ENCODE data around the gene ADCY5.

The ADCY5 gene

DNA sequence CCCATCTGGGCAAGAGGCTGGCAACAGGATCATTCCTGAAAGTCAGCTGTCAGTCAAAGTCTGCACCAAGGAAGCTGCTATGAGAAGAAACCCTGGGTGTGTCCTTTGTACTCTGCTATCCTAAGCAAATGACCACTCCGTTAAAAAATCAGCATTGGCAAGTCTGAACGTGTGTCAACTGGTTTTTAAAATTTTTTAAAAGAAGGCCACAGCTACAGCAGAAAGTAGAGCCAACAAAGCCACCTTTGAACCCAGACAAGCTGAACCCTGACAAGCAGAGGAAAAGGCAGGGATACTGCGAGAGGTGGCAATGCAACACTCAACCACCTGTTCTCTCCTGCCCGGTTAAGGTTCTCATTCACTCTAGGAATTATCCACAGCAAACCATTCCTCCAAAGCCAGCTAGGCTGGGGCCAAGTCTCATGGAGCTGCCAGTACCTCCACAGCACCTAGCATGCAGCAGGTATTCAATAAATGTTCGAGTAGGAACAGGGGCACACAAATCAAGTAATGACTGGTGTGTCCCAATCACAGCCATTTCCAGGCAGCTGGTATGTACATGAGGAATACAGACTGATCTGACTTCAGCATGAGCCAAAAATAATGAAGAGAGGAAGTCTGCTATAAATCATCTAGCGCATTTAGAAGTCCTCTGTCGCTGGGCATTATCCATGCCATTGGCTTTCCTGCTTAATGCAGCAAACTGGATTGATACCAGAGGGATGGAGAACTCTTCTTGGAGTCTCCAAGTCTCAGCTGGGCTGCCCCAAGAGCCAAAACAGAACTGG, 76.0 kb downstream of the ADCY5 start:
- TF ChIP-seq, protein P1, sequence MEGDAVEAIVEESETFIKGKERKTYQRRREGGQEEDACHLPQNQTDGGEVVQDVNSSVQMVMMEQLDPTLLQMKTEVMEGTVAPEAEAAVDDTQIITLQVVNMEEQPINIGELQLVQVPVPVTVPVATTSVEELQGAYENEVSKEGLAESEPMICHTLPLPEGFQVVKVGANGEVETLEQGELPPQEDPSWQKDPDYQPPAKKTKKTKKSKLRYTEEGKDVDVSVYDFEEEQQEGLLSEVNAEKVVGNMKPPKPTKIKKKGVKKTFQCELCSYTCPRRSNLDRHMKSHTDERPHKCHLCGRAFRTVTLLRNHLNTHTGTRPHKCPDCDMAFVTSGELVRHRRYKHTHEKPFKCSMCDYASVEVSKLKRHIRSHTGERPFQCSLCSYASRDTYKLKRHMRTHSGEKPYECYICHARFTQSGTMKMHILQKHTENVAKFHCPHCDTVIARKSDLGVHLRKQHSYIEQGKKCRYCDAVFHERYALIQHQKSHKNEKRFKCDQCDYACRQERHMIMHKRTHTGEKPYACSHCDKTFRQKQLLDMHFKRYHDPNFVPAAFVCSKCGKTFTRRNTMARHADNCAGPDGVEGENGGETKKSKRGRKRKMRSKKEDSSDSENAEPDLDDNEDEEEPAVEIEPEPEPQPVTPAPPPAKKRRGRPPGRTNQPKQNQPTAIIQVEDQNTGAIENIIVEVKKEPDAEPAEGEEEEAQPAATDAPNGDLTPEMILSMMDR (IDR thresholded peaks at IDR 0.05; ENCODE audit: low read depth, low read length), result no peak

DNA sequence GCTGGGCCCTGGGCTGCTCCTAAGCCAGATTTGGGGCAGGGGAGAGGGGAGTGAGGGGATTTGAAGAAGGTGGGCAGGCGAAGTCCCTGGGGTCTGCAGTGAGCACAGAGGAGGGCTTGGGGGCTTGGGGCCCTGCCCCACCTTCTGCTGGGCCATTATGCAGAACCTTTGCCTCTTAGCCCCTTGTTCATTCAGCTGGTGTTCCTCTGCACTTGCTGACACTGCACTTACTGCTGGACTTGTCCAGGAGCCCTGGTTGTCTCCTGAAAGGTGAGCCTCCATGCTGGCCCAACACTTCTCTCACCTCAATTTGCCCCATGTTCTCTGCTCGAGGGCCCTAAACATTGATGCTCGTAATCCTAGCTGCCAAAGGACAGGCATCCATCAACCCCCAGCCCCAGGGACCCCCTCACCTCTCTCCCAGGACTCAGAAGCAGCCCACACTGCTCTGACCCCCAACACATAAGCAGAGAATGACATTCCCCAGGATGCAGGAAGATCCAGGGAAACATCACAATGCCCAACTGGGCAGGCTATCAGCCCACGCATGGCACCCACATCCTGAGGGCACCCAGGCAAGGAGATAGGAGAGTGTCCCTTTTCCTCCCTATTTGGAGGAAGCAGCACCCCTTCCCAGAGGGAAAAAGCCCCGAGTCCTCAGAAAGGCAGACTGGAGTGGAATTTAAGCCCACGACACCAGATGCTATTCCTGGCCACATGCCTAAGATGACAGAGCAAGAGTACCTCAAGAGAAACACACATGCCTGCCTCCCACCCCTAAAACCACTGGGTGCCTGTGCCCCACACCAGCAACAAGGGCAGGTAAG, 76.8 kb downstream of the ADCY5 start:
- TF ChIP-seq, protein P1 (IDR thresholded peaks at IDR 0.05; ENCODE audit: low read depth, low read length), result no peak
- no peak overlapping the region for H3K4me3 ChIP-seq (ENCODE audit: low read depth, low read length)

More for the DNA sequence above, 76.0 kb downstream of the ADCY5 start:
- no peak overlapping the region for H3K4me3 ChIP-seq (ENCODE audit: low read depth, low read length)

DNA sequence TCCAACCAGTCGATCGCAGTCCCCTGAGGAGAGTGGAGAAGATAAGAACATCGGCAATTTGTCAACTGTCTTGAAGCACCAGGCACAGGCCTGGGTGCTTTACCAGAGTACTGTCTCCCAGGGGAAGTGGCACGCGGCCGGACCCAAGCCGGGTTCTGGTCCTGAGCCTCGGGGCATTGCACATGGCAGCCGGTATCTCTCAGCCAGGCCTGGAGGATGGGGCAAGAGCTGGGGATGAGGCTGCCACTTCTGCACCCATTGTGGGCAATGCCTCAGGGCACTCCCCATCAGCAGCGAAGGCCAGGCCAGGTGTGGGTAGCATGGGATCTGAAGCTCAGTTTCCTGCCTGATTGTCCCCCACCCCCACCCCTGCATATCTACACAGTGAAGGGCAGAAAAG, 77.5 kb downstream of the ADCY5 start:
- H3K4me3 ChIP-seq (ENCODE audit: low read depth, low read length), result no peak overlapping the region
- TF ChIP-seq, protein P1 (IDR thresholded peaks at IDR 0.05; ENCODE audit: low read depth, low read length), result no peak

DNA sequence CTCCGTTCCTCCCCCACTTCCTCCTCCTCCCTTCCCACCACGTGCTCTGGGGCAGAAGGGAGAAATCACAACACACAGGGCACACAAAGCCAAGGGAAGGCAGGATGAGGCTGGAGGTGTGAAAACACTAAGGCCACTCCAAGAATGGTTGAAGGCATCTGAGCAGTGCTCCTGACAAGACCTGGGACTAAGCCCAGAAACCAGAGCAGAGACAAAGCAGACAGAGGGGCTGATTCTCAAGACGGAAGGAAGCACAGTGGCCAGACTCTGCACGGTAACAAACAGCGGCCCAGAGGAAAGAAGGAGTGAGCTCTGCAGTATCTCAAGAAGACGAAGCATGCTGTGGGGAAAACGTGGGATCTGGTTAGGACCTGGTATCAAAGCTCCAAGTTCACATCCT, 78.1 kb downstream of the ADCY5 start:
- H3K4me3 ChIP-seq (ENCODE audit: low read depth, low read length), result no peak overlapping the region
- TF ChIP-seq, protein P1 (IDR thresholded peaks at IDR 0.05; ENCODE audit: low read depth, low read length), result no peak

DNA sequence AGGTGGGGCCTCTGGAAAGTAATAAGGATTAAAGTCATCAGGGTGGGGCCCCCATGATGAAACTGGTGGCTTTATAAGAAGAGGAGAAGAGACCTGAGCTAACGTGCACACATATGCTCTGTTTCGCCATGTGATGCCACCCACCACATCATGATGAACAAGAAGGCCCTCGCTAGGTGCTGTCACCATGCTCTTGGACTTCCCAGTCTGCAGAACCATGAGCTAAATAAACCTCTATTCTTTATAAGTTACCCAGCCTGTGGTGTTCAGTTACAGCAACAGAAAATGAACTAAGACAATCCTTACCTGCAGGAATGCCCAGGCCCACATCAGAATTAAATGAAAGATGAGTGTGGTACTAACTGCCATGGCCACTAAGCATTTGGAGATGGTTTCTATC, 79.8 kb downstream of the ADCY5 start:
- TF ChIP-seq, protein P1 (IDR thresholded peaks at IDR 0.05; ENCODE audit: low read depth, low read length), result no peak
- H3K4me3 ChIP-seq (ENCODE audit: low read depth, low read length), result no peak overlapping the region

DNA sequence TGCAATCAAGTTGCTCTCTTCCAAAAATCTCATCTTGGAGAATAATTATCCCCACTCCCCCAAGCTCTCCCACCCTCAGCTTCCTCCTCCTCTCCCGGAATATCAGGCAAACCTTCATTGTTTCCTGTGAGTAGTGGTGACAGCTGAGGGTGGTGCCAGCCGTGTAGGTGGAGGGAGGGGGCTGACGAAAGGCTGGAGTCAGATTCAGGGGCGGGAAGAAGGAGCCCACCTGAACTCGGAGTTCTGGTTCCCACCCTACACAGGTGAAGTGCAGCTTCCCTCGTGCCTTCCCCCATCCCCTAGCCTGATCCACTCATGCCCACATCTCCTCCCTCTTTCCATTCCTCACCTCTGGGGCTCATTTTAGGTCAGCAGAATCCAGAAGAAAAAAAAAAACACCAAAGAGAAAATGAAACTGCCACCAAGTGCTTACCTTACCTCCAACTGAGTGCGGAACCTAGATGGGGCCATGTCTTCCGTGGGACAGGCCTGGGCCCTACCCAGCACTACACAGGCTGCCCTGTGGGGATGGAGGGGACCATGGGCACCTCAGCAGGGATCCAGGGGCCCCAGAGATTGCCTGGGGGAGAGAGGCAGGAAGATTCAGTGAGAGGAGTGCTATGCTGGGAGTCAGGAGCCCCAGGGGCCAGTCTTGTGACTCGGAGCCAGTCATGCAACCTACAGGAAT, 81.3 kb downstream of the ADCY5 start:
- H3K4me3 ChIP-seq (ENCODE audit: low read depth, low read length), result no peak overlapping the region
- TF ChIP-seq, protein P1 (IDR thresholded peaks at IDR 0.05; ENCODE audit: low read depth, low read length), result no peak
